Measurements from ENCODE around the gene PLXNA2.

Gene PLXNA2

GRCh38 chr1:208264469-208265121 lies 20.4 kb upstream of the PLXNA2 start:
- no peak for FAIRE-seq

- no peak for FAIRE-seq
Observed at GRCh38 chr1:208261874-208262273, 17.7 kb upstream of the PLXNA2 start.

- no peak for FAIRE-seq
Observed at GRCh38 chr1:208258277-208258676, 14.1 kb upstream of the PLXNA2 start.

GRCh38 chr1:208257351-208257750 lies 13.2 kb upstream of the PLXNA2 start:
- FAIRE-seq: no peak

- no peak for FAIRE-seq
Observed at GRCh38 chr1:208256556-208256955, 12.4 kb upstream of the PLXNA2 start.

- FAIRE-seq: no peak
Observed at GRCh38 chr1:208256091-208256490, 11.9 kb upstream of the PLXNA2 start.

GRCh38 chr1:208254862-208255261 lies 10.7 kb upstream of the PLXNA2 start:
- no peak for FAIRE-seq

- no peak for FAIRE-seq
Observed at GRCh38 chr1:208254376-208254775, 10.2 kb upstream of the PLXNA2 start.

GRCh38 chr1:208252836-208253576 lies 8.8 kb upstream of the PLXNA2 start:
- FAIRE-seq: no peak

- FAIRE-seq: no peak
Observed at GRCh38 chr1:208251911-208252835, 8.0 kb upstream of the PLXNA2 start.

GRCh38 chr1:208251015-208251414 lies 6.8 kb upstream of the PLXNA2 start:
- FAIRE-seq: no peak

GRCh38 chr1:208250613-208251012 lies 6.4 kb upstream of the PLXNA2 start:
- FAIRE-seq: no peak

GRCh38 chr1:208248991-208249696 lies 5.0 kb upstream of the PLXNA2 start:
- no peak for FAIRE-seq

GRCh38 chr1:208248307-208248801 lies 4.2 kb upstream of the PLXNA2 start:
- FAIRE-seq: no peak

GRCh38 chr1:208247696-208248095 lies 3.5 kb upstream of the PLXNA2 start:
- FAIRE-seq: no peak

- FAIRE-seq: peak; percentile 93
Observed at GRCh38 chr1:208245185-208245705, 1.1 kb upstream of the PLXNA2 start.

- FAIRE-seq: no peak
Observed at GRCh38 chr1:208243527-208243966, 637 bp downstream of the PLXNA2 start.

GRCh38 chr1:208242941-208243526 lies 1.1 kb downstream of the PLXNA2 start:
- FAIRE-seq: no peak

GRCh38 chr1:208242146-208242545 lies 2.0 kb downstream of the PLXNA2 start:
- no peak for FAIRE-seq

GRCh38 chr1:208241512-208241911 lies 2.7 kb downstream of the PLXNA2 start:
- FAIRE-seq: no peak

GRCh38 chr1:208240662-208241355 lies 3.4 kb downstream of the PLXNA2 start:
- no peak for FAIRE-seq

All from TTC549 (cell line).